Stimulated activated CD8-positive, alpha-beta memory T cell treated with anti-CD3 and anti-CD28 coated beads, Interleukin-15, amount 100 ng/mL, for 48 hours (primary cell): Measurements from ENCODE around the gene MTFP1.
"Not testable (repeated sequence)": the region's sequence is repeated elsewhere in the genome, so short reads cannot be mapped to it uniquely, and the experiment has no call there.

Source experiments
- DNase-seq, 2 donors: peaks; one replicate each; pipeline ENCODE4 v3.0.0-alpha.2; 2020; ENCODE audit warnings: low read depth in 2 of 2

The MTFP1 gene

GRCh38 chr22:30402028-30402765 is 23.4 kb upstream of the MTFP1 start:
- no peak for DNase-seq

DNA sequence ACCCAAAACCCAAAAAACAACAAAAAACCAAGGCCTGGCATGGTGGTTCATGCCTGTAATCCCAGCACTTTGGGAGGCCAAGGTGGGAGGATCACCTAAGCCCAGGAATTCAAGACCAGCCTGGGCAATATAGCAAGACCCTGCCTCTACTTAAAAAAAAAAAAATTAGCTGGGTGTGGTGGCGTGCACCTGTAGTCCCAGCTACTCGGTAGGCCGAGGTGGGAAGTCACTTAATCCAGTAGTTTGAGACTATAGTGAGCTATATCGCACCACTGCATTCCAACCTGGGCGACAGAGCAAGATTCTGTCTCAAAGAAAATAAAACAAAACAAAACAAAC is 22.8 kb upstream of the MTFP1 start:
- DNase-seq: not testable (repeated sequence)

DNA sequence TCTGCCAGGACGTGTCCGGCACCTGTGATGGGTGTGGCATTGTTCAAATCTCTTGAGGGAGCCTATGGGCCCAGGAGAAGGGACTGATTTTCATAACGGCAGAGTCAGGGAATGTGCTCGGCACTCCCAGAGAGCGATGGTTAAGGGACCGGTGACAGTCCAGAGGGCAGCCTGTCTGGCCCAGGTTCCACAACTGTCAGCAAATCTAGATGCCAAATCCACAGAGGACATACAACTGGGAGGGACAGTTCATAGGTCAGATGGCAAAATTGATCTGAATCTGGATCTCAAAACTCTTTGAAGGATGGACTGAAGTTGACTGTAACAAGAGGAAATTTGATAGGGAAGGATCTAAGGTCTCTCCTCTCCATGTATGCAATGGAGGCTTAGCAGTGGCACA is 21.3 kb upstream of the MTFP1 start:
- DNase-seq: no peak

DNA sequence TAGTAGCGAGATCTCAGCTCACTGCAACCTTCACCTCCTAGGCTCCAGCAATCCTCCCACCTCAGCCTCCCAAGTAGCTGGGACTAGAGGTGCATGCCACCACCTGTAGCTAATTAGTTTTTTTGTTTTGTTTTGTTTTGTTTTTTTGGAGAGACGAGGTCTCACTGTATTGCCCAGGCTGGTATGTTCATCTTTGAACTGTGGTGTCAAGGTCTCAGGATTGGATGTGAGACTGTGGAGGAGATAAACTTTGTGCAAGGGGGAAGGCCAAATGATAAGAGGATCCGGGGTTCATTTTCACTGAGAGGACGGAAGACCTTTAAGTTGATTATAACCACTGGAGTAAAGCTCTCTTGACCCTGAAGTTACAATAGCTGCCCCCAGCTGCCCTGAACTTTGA is 19.8 kb upstream of the MTFP1 start:
- DNase-seq: no peak

- no peak for DNase-seq
These were observed 19.2 kb upstream of the MTFP1 start for GRCh38 chr22:30406400-30406799.

- no peak for DNase-seq
These were observed 17.0 kb upstream of the MTFP1 start for GRCh38 chr22:30408388-30409102.

GRCh38 chr22:30411780-30412179 is 13.8 kb upstream of the MTFP1 start:
- DNase-seq: no peak

GRCh38 chr22:30413001-30413400 is 12.6 kb upstream of the MTFP1 start:
- no peak for DNase-seq

DNA sequence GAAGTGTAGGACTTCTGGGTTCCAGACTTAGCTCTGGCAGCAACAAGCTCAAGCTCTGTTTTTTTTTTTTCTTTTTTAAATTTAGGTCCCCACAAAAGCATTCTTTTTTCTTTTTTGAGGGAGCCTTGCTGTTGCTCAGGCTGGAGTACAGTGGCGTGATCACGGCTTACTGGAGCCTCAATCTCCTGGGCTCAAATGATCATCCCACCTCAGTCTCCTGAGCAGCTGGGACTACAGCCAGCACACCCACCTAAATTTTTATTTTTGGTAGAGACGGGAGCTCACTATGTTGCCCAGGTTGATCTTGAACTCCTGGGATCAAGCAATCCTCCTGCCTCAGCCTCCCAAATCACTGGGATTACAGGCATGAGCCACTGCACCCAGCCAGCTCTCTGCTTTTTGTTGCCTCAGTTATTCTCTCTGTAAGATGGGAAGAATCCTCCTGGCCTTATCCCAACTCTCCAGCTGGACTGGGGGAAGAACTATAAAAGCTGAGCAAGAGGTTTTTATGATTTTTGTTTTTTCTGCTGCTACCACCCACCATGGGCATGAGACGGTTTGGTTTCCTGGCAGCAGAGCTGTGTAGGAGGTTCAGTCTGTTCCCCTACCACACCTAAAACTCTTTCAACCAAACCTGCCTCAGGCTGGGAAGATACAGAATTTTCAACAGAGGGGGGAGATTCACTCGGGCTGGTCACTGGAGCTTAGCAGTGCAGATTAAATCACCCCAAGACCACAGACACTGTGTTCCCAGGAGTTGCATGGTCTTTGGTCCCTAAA is 11.6 kb upstream of the MTFP1 start:
- DNase-seq: no peak

GRCh38 chr22:30414525-30415047 is 11.0 kb upstream of the MTFP1 start:
- DNase-seq: no peak

GRCh38 chr22:30416403-30416802 is 9.2 kb upstream of the MTFP1 start:
- DNase-seq: no peak

DNA sequence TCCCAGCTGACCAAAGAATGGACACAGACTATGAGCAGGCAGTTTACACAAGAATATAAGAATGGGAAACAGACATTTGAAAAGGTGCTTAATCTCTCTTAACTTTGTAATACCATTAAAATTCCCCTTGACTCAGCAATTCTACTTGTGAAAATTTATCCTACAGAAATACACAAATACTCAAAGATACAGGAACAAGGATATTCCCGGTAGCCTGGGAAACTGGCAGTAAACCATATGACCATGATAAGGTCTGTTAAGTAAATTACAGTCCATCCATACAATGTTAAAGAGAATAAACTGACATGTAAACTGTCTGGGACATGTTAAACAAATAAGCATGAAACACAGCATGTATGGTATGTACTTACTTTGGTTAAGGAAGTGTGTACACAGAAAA is 8.7 kb upstream of the MTFP1 start:
- no peak for DNase-seq

DNA sequence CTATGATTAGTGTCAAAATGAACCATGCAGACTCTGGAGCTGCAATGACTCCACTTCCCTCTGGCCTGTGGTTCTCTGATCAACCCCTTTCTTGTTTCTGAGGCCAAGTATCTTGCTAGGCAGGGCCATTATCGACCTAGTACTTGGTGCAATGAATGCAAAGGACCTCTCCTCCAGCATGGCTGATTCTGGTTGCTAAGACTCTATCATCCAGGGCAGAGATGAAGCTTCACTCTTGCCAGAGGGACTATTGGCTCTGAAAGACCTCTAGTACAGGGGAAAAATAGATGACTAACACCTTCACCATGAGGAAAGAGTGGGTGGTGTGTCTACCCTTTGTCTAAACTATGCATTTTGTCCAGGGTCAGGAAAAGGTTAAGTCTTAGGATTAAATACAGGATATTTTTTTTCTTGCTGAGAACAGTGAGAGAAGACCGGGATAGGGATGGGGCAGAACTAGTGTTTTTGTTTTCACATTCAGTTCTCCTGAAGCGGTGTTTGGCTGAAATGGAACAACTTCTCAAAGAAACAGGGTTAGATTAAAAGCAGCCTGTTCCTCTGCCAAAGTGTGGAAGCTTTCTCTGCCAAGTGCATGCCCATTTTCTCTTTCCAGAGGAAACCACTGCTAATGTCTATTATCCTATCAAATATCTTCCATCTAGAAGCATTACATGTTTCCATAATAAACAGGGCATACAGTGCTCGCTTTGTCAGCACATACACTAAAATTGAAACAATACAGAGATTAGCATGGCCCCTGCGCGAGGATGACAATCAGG is 5.0 kb upstream of the MTFP1 start:
- no peak for DNase-seq

DNA sequence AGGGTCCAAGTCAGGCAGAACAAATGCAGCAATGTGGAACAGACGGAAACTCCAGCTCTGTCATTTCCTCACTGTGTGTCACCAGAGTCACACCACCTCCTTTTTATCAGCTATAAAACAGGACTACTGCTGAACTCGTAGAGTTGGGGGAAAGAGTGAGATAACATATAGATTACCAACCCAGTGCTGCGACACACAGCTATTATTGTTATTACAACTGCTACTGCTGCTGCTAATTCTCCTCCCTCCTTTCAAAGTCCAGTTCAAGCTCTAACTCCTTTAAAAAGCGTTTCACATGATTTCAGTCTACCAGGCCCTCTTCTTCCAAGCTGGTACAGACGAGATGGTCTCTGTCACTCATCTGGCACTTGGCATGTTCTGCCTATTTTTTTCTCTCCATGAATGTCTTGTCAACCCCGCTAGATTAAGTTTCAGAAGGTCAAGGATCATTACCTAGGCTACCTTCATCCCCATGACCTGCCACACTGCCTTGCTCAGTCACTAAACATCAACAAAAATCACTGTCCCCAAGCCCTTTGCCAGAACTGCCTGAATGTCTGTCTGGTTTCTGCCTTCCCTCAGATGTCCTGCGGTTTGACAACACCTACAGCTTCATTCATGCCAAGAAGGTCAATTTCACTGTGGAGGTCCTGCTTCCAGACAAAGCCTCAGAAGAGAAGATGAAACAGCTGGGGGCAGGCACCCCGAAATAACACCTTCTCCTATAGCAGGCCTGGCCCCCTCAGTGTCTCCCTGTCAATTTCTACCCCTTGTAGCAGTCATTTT is 3.7 kb upstream of the MTFP1 start:
- DNase-seq: no peak

GRCh38 chr22:30422481-30423300 is 2.9 kb upstream of the MTFP1 start:
- DNase-seq: no peak

GRCh38 chr22:30423301-30423958 is 2.1 kb upstream of the MTFP1 start:
- peak; percentile 53 to 65 for DNase-seq

DNA sequence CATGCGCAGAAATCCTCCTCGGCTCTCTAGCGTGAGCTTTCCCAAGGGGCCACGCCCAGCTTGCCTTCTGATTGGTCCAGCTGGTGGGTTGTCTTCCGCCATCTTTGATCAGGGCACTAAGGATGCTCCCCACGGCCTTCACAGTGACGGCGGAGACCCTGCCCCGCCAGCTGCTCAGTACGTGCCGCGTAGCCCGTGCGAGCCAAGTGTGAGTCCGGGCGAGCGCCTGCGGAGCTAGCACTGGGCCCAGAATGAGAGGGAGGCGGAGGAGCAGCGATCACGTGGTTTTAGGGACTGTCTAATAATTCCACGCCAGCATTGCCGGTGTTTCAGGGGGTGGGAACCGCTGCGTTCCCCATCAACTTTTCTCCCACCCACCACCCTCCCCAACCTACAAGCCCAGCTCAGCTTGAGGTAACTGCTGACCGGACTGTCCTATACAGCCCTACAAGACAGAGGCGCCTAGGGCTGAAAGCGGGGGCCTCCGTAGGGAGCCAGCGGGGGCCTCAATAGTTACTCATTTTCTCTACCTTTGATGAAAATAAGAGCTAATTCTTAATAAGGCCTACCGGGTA is 1.5 kb upstream of the MTFP1 start:
- DNase-seq: peak; percentile 97 to 98

GRCh38 chr22:30424534-30425326 is 838 bp upstream of the MTFP1 start:
- DNase-seq: no peak

- DNase-seq: no peak
These were observed 297 bp upstream of the MTFP1 start for GRCh38 chr22:30425327-30425615.
